ENCODE measurements around the gene CCDC174.
"Not testable (repeated sequence)": the region's sequence is repeated elsewhere in the genome, so short reads cannot be mapped to it uniquely, and the experiment has no call there.

Gene CCDC174

DNA sequence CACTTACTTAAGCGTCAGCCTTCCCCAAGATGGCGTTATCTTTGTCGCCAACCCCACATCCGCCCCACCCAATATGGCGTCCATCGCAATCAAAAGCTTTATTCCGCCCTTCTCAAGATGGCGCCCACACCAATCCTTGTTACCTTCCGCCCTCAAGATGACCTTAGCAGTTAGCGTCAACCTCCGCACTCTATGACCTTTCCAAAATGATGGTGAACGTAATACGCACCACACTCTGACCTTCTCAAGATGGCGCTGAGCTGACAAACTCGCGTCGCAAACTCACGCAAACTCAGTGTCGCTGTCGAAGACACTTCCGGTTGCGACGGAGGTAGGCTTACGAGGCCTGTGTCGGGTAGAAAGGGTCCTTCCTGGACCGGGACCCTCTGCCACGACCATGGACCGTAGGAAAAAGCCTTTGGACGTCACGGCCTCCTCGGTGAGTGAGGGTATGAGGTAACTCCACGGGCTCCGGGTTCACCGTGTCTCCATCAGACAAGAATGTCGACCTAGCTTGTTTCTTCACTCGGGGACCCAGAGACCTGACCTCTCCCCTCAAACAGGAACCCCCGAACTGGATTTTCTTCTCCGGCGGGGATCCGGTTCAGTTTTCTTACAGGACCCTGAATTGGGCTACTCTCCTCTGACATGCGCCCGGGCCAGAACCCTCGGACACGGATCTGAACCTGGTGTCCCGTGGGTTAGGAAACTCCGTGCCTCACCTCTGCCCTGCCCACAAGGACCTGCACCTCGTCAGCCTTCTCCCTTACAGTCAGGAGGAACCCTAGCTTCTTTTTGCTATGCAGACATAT lies at the start of gene CCDC174:
TSS of gene CCDC174 (plus strand) at position 323 of the 812 bp plus-strand sequence. CDS start at position 398, 75 bp downstream.
- peak; percentile 95 for DNase-seq

DNA sequence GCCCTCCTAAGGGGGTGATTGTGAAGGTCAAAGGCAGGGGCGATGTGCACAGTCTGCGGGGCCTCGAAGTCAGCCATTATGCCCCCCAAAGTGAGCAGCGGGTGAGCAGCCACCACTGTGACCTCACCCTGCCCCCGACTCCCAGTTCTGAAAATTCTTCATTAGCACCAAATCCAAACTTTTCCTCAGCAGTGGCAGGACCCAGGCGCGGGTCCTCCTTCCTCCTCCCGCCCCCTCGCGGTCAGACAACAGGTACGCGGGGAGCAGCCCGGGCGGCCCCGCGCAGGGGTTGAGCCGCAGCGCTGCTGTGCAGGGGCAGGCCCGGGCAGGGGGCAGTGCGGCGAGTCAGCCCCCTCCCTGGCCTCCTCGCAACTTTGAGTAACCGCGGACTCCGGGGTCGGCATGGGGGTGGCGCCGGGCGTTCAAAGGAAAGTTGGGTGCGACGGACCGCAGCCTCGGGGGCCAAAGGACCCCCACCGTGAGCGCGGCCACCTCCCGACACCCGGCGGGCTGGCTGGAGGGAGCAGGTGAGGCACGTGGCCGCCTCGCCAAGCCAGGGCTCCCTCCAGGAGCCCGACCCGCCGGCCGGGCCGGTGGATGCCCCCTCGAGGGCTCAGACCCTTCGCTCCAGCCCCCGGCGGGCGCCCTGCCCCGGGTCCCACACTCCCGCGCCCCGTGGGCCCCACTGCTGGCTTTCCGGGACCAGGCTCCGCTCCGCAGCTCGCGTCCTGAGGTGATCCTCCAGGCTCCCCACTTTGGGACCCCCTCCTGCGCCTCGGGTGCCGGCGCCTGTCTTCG lies 49.4 kb upstream of the CCDC174 start:
- DNase-seq = no peak

DNA sequence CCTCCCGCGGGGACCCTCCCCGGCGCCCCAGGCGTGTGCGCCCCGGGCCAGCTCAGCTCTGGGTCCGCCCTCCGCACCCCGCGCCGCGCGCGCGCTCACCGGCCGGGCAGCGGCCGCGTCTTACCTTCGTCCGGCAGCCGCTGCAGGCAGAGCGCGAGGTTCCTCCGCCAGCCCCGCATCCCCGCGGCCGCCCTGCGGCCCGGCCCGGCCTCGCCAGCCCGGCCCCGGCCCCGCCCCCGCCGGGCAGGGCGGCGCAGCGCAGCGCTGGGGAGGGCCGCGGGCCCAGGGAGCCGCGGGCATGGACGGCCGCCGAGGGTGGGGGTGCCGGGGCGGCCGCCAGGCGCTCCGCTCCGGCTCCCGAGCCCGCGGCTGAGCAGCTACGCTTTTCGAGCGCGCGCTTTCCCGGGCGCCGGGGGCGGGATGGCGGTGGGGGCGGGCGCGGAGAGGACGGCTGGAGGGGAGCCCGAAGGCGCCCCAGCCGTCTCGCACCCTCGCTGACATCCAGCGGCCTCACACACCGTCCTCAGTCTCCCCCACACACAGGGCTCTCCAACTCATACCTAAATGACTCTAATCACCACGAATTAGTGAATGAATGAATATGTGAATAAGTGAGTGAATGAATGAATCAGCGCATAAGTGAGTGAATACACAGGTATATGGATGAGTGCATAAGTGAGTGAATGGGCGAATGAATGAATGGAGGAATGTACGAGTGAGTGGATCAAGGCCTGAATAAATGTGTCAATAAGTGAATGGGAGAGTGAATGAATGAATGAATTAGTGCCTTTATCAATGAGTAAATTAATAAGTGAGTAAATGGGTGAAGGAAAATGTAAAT lies 48.5 kb upstream of the CCDC174 start:
- DNase-seq = no peak

DNA sequence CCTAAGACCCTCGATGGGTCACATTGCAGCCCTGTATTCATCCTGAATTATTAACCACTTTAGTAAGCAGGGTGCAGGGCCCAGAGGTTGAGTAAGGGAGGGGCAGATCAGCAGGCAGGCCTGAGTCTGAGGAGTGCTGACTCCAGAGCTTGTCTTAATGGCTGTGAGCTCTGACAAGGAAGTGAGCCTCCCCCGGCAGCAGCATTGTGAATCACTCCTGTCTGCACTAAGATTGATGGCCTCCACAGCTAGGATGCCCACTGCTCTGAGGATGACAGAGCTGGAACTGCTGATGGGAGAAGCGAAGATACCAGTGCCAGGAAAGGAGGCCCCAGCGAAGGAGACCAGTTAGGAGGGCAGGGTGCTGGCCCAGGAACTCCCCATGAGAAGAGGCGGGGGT lies 46.5 kb upstream of the CCDC174 start:
- no peak for DNase-seq

DNA sequence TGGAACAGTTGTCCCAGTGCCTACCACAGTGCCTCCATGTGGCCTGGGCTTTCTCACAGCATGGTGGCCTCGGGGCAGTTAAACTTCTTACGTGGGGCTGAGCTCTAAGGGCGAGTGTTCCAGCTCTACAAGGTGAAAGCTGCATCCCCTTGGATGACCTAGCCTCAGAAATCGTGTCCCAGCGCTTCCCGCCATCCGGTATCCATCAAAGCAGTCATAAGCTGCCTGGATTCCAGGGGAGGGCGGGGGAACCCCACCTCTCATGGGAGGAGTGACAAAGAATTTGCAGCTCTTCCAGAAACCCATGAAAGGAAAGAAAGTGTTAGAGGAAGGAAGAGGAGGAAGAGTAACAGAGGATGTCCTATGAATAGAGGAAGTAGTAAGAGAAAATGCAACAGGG lies 45.8 kb upstream of the CCDC174 start:
- DNase-seq = no peak

DNA sequence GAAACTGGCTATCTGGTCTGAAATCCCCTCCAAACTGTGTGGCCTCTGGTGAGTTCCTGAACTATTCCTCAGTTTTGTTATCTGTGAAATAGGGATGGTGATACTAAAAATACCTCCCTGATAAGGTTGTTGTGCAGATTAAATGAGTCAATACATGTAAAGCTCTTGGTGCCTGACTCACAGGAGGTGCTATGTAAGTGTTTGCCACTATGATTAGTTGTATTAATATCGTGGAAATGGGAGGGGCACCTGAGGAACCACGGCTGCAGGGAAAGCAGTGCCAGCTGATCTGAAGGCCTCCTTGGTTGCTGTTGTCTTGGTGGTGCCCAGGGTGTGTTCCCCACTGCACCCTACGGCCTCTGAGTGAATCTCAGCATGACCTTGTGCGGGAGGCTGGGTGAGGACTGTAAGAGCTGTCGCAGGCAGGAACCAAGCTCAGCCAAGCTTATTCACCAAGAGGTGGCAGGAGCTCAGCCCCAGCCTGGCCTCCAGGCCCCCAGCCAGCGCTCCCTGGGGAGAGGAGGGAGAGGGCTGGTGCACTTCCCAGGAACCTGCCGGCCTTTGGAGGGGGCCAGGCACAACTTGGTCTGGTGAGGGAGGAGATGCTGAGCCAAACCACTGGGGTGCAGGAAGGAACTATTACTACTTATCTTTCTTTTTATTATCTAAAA lies 44.8 kb upstream of the CCDC174 start:
- DNase-seq = no peak

DNA sequence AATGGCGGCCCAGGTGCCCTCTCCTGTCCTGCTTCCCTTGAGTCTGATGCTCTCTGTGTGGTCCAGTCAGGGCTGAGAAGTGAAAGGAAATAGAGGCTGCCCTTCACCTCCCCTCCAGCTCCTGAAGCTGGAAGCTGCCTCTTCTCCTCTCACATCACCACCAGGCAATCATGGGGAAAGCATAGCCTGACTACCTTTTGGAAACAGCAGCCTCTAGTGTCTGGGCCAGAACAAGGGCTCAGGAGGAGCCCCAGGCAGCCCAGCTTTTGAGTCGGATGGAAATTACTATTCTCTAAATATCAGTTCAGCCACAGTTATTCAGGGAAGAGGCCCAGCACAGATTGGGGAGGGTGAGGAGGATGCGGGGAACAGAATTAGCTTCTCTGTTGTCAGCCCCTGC lies 43.3 kb upstream of the CCDC174 start:
- DNase-seq = no peak

DNA sequence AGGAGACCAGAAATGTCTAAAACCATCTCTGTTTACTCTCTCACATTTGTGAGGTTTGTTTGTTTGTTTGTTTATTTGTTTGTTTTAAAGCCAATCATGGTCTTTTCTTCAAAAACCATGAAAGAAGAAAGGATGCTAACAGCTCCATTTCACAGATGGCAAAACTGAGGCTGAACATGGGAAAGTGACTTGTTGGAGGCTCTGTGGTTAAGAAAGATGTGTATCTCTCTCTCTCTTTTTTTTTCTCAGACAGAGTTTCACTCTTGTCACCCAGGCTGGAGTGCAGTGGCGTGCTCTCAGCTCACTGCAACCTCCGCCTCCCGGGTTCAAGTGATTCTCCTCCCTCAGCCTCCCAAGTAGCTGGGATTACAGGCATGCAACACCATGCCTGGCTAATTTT lies 42.5 kb upstream of the CCDC174 start:
- DNase-seq = not testable (repeated sequence)

DNA sequence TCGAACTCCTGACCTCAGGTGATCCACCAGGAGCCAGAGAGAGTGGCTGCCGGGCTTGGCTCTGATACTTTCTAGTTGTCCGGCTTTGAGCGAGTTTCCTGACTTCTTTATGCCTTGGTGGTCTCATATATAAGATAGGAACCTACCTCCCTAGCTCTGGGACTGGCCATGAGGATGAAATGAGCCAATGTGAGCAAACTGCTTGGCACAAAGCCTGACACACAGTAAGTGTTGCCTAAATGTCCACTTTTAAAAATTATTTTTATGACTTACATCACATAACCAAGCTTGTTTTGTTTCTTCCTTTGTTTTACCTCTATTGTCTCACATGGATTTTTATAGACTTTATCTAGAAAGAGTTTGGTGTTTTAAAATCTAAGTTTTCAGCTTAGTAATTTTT lies 42.1 kb upstream of the CCDC174 start:
- DNase-seq = no peak

DNA sequence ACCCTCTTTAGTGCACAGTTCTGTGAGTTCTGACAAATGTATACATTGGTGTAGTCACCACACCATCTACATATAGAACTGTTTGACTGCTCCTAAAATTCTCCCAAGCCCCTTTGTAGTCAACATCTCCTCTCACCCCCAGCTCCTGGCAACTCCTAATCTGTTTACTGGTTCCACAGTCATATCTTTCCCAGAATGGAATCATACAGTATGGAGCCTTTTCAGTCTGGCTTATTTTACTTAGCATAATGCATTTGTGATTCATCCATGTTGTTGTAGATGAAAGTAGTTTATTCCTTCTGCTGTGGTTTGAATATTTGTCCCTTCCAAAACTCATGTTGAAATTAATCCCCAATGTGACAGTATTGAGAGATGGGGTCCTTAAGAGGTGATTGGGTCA lies 41.6 kb upstream of the CCDC174 start:
- DNase-seq = no peak

DNA sequence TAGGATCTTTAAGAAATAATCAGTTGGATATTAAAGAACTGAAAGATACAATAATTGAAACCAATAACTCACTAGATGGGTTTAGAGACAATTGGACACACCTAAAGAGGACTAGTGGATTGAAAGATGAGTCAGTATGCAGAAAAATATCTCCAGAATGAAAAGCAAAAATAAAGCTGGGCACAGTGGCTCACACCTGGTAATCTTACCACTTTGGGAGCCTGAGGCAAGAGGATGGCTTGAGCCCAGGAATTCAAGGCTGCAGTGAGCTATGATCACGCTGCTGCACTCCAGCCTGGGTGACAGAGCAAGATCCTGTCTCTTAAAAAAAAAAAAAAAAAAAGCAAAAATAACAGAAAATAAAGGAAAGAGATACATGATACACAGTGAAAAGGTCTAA lies 37.4 kb upstream of the CCDC174 start:
- no peak for DNase-seq

DNA sequence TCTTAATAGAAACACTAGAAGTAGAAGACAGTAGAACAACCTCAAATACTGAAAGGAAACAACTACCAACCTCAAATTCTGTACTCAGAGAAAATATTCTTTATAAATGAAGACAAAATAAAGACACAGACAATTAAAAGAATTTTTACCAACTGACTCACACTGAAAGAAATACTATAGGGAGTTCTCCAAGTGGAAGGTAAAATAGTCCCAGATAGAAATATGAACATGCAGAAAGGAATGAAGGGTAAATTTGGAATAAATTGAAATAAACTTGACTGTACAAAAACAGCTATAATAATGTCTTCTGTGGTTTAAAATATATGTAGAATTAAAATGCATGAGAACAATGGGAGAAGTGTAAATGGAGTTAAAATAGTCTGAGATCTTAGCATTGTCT lies 36.7 kb upstream of the CCDC174 start:
- no peak for DNase-seq

DNA sequence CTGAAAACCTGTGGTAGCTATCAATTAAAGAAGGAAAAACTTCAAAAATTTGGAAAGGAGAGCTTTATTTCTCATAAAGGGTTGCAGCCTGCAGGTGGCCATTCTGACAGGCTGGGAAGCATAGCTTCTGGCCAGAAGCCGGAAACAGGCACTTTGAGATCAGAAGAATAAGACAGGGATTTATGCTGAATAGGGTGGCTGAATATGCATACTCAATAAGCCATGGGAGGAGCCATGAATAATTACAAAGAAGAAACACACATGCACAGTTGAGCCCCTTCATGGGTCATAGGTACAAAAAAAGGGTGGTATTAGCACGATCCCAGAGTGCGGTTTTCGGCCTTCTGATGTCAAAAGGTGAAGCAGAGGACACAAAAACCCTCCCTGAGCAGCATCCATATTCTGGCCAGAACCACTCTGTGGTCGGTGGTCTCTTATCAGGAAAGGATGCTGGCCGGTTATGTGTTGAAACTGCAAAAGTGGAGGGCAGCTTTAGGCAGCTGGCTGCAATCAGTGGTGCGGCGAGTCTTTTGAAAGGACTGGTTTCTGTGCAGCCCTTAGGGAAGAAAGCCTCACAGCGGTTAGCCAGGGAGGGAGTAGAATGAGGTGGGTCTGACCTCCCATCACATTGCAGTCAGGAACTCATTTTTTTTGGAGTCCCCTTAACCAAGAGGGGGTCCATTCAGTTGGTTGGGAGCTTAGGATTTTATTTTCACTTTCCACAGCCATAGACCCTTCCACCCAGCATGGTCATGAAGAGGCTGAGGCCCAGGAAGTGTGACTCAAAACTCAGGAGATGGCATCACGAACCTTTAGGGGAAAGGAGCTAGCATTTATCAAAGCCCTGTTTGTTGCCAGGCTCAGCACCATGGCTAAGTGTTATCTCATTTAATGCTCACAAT lies 34.7 kb upstream of the CCDC174 start:
- DNase-seq = no peak

DNA sequence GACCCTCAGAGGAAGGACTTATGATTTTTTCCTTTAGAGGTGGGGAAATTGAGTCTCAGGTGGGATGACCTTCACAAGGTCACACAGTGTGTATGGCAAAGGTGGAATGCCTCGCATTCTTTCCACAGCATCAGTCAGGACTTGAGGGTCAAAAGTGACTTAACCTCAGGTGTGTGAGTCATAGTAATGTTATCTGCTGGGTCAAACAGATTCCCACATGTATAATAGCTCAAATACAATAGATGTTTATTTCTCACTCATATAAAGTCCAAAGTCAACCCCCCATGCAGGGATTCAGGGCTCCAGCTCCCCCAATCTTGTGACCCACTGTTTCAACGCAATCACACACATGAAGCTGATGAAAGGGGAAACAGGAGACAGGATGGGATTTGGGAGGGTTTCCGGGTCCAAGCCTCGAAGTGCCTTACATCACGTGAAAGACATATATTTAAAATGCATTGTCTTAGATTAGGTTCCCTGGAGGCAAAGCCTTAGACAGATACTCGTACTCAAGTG lies 34.0 kb upstream of the CCDC174 start:
- no peak for DNase-seq

DNA sequence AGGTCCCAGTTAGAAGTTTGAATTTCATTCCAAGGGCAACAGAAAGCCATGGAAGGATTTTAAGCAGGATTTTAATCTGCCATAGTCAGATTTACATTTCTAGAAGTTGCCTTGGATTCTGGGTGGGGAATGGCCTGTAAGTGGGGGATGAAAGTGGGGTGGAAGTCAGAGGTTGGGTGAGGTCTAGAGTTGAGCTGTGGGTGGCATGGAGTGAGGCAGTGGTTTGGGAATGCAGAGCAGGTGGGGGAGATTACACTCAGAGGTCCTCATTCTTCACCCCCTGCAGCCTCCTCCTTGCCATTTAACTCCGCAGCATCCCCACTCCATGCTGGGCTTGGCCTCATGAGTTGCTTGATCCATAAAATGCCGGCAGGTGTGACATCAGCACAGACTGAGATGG lies 32.0 kb upstream of the CCDC174 start:
- DNase-seq = no peak

DNA sequence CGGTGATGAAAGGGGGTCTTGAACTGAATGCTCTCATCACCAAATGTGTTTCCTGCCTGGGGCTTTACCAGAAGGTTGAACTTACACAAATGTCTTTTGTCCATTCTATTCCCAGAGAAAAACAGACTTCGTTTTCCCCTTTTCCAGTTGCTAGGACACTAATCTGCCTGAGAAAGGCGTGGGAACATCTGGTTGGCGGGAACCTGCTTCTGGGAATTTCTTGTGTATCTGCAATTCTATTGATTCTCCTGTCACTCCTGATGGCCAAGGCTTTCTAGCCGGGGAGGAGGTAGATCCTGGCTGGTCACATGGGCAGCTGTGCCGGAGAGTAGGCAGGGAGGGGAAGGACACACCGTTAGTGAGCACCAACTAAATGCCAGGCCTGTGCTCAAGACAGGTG lies 31.1 kb upstream of the CCDC174 start:
- DNase-seq = no peak

DNA sequence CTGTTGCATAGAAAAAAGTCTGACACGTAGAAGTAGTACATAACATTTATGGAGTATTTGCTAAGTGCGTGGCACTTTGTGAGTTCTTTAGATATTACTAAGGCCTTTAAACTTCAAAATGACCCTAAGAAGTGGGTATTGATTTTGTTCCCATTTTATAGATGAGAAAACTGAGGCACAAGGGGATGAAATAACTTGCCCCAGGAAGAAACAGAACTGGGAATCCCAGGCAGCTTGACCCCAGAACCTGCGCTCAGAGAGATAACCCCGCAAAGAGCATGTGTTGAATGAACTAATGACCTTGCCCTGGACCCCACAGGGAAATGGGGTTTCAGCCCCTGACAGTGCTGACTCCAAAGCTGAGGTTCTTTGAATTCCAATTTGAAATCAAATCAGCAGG lies 30.5 kb upstream of the CCDC174 start:
- no peak for DNase-seq

DNA sequence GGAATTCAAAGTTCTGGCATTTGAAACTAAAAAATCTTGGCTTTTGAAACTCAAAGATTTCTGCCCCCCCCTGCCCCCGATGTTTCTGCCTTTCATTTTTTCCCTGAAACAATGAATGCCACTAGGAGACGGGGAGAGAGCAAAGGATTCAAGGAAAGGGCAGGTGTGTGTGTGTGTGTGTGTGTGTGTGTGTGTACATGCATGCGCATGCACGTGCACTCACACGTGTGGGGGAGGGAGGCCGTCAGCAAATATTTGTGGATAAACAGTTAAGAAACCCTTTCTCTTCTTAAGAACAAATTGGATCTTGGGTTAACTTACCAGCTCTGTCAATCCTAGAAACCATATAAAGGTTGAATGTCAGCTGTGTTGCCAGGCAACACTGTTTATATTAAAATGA lies 29.2 kb upstream of the CCDC174 start:
- DNase-seq = no peak

DNA sequence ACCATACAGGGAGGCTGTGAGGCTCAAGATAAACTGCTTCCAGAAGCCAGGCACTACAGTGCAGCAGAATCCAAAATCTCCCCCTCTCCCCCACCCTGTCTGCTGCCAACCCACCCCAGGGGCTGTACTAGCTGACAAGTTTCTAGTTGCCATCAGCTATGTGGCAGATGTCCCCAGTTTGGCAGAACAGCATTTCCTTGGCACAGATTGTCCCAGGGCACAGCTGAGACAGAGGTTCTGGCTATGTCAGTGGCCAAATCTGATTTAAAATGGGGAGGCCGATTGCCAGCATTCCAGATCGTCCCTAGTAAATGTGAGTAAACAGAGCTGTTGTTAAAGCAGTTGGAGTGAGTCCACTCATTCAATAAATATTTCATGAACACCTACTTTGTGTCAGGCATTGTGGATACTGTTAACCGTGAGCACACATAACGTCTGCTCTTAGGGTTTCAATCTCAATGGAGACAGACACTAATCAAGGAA lies 28.0 kb upstream of the CCDC174 start:
- no peak for DNase-seq

DNA sequence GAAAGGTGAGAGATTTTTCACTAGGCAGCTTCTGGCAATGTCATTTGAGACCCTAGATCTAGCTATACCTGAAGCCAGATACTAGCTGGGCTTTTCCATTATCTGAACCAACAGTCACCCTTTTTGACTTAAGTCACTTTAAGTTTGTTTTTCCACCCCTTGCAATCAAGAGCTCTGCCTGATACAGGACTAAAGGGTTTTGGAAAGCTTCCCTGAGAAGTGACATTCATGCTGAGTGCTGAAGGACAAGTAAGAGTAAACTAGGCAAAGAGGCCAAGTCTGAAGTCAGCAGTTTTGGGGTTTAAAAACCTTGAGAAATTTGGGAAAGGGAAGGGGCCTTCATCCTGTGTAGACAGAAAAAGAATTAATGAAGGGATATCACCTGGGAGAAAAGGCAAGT lies 27.1 kb upstream of the CCDC174 start:
- DNase-seq = no peak

DNA sequence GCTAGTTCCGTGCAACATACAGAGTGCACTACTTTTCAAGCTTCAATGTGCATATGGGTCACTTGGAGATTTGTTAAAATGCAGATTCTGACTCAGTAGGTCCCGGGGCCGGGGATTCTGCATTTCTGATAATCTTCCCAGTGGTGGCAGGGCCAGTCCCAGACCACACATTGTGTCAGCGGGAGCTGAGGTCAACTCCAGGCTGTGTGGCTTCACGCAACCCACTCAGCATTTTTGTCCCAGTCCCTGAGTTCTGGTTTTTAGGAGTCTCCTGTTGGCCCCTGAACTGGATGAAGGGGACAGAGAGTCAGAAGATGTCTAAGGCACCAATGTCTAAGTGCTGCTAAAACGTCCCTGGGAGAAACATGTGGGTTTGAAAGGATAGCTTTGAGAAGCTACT lies 26.1 kb upstream of the CCDC174 start:
- no peak for DNase-seq
